ENCODE data around the gene SPECC1L. TPM values are rescaled to one million over a fixed set of nuclear protein-coding genes. Genes with fewer than 3 reads are reported as not detected.

SPECC1L gene
- total and polyA plus RNA-seq, 2 experiments from 2014 or later = 19.7 to 43.2 TPM

GRCh38 chr22:24421428-24421931 is 150.8 kb downstream of the SPECC1L start:
- Histone ChIP-seq H3K36me3 (no peaks in the 10 kb centered on the region), H3K27ac (no peak overlapping the region), H3K27me3 (peaks cover 13% of the 10 kb centered on the region), H3K4me1 (ENCODE audit: low read depth) (no peaks in the 10 kb centered on the region), H3K9me3 (ENCODE audit: low read depth) (no peaks in the 10 kb centered on the region), H3K4me3 (no peak overlapping the region)
- DNase-seq (ENCODE audit: low read depth in 1 of 2, low spot score in 1 of 2) = no peak
- peak; percentile 23 for TF ChIP-seq CTCF (IDR thresholded peaks at IDR 0.05; ENCODE audit: low read depth, low read length)

GRCh38 chr22:24422102-24422665 is 151.6 kb downstream of the SPECC1L start:
- Histone ChIP-seq H3K27ac (no peak overlapping the region), H3K4me1 (ENCODE audit: low read depth) (no peaks in the 10 kb centered on the region), H3K4me3 (no peak overlapping the region), H3K36me3 (no peaks in the 10 kb centered on the region), H3K9me3 (ENCODE audit: low read depth) (no peaks in the 10 kb centered on the region), H3K27me3 (peaks cover 13% of the 10 kb centered on the region)
- TF ChIP-seq CTCF (IDR thresholded peaks at IDR 0.05; ENCODE audit: low read depth, low read length) = no peak
- DNase-seq (ENCODE audit: low read depth in 1 of 2, low spot score in 1 of 2) = no peak

- DNase-seq (ENCODE audit: low read depth in 1 of 2, low spot score in 1 of 2) = peak; percentile 46 to 74
- Histone ChIP-seq H3K4me1 (ENCODE audit: low read depth) (no peaks in the 10 kb centered on the region), H3K27ac (no peak overlapping the region), H3K36me3 (no peaks in the 10 kb centered on the region), H3K27me3 (peaks cover 13% of the 10 kb centered on the region), H3K4me3 (peak overlapping the region; percentile 52), H3K9me3 (ENCODE audit: low read depth) (no peaks in the 10 kb centered on the region)
- peak; percentile 62 for TF ChIP-seq CTCF (IDR thresholded peaks at IDR 0.05; ENCODE audit: low read depth, low read length)
These were observed 152.9 kb downstream of the SPECC1L start for GRCh38 chr22:24423519-24424000.

- no peak overlapping the region for H3K27ac ChIP-seq
- DNase-seq (ENCODE audit: low read depth in 1 of 2, low spot score in 1 of 2) = no peak
- no peaks in the 10 kb centered on the region for H3K4me1 ChIP-seq (ENCODE audit: low read depth)
- TF ChIP-seq CTCF (IDR thresholded peaks at IDR 0.05; ENCODE audit: low read depth, low read length) = no peak
- peaks cover 13% of the 10 kb centered on the region for H3K27me3 ChIP-seq
- H3K4me3 ChIP-seq = peak overlapping the region; percentile 52
- H3K9me3 ChIP-seq (ENCODE audit: low read depth) = no peaks in the 10 kb centered on the region
- no peaks in the 10 kb centered on the region for H3K36me3 ChIP-seq
These were observed 153.6 kb downstream of the SPECC1L start for GRCh38 chr22:24424001-24424900.

- Histone ChIP-seq H3K27me3 (peaks cover 13% of the 10 kb centered on the region), H3K27ac (no peak overlapping the region), H3K4me3 (no peak overlapping the region), H3K36me3 (no peaks in the 10 kb centered on the region), H3K9me3 (ENCODE audit: low read depth) (no peaks in the 10 kb centered on the region), H3K4me1 (ENCODE audit: low read depth) (no peaks in the 10 kb centered on the region)
- no peak for DNase-seq (ENCODE audit: low read depth in 1 of 2, low spot score in 1 of 2)
- TF ChIP-seq CTCF (IDR thresholded peaks at IDR 0.05; ENCODE audit: low read depth, low read length) = no peak
These were observed 154.5 kb downstream of the SPECC1L start for GRCh38 chr22:24424901-24425775.
